OCI-LY1 (cell line): ENCODE measurements around the gene SNX5.

Source experiments
- H2AFZ ChIP-seq: fragments of 200-600 bp; sonication (generic), shearing (Covaris generic); 2 replicates; pipeline ENCODE4 v1.6.0; 2014; ENCODE audit warnings: antibody characterized with exemption, mild to moderate bottlenecking, low read length
- H3F3A ChIP-seq: fragments of 200-600 bp; sonication (generic), shearing (Covaris generic); 2 replicates; pipeline ENCODE4 v1.6.0; 2014; ENCODE audit warnings: mild to moderate bottlenecking, antibody characterized with exemption, low read length, moderate library complexity; ENCODE audit not compliant: insufficient read depth
- H3K27ac ChIP-seq: fragments of 200-600 bp; sonication (generic); 2 replicates; pipeline ENCODE4 v1.5.1; 2014; ENCODE audit warnings: low read length, mixed run types, mild to moderate bottlenecking, low read depth; ENCODE audit not compliant: poor library complexity, severe bottlenecking
- H3K27me3 ChIP-seq: fragments of 200-600 bp; sonication (generic); 2 replicates; pipeline ENCODE4 v1.6.0; 2014; ENCODE audit warnings: antibody characterized with exemption, mild to moderate bottlenecking, low read length, moderate library complexity; ENCODE audit not compliant: insufficient read depth
- H3K36me3 ChIP-seq: fragments of 200-600 bp; sonication (generic); 2 replicates; pipeline ENCODE4 v1.6.1; 2014; ENCODE audit warnings: mild to moderate bottlenecking, antibody characterized with exemption, low read length, moderate library complexity, mixed read lengths; ENCODE audit not compliant: insufficient read depth
- H3K4me1 ChIP-seq: fragments of 200-600 bp; sonication (generic); 2 replicates; pipeline ENCODE4 v1.5.1; 2014; ENCODE audit warnings: mild to moderate bottlenecking, low read length, moderate library complexity; ENCODE audit not compliant: insufficient read depth, severe bottlenecking
- H3K4me2 ChIP-seq: fragments of 200-600 bp; sonication (generic), shearing (Covaris generic); 2 replicates; pipeline ENCODE4 v1.6.1; 2014; ENCODE audit warnings: low read length
- H3K4me3 ChIP-seq: fragments of 200-600 bp; sonication (generic); 2 replicates; pipeline ENCODE4 v1.5.1; 2014; ENCODE audit warnings: low read length, low read depth, mild to moderate bottlenecking, mixed read lengths; ENCODE audit not compliant: poor library complexity, severe bottlenecking
- H3K79me2 ChIP-seq: fragments of 200-600 bp; shearing (Covaris generic); 2 replicates; pipeline ENCODE4 v1.6.1; 2016; ENCODE audit warnings: mixed run types, low read length, mixed read lengths; ENCODE audit not compliant: insufficient read depth
- H3K9ac ChIP-seq: fragments of 200-600 bp; sonication (generic), shearing (Covaris generic); 2 replicates; pipeline ENCODE4 v1.6.1; 2014; ENCODE audit warnings: mild to moderate bottlenecking, low read length, mixed read lengths
- H3K9me2 ChIP-seq: fragments of 200-600 bp; sonication (generic), shearing (Covaris generic); 2 replicates; pipeline ENCODE4 v1.6.1; 2014; ENCODE audit warnings: low read depth, mild to moderate bottlenecking, low read length, mixed read lengths
- H3K9me3 ChIP-seq: fragments of 200-600 bp; shearing (Covaris generic); 2 replicates; pipeline ENCODE4 v1.6.1; 2014; ENCODE audit warnings: low read length, mixed read lengths
- H4K20me1 ChIP-seq: fragments of 200-600 bp; sonication (generic), shearing (Covaris generic); 2 replicates; pipeline ENCODE4 v1.6.0; 2016; ENCODE audit warnings: mild to moderate bottlenecking, low read length; ENCODE audit not compliant: insufficient read depth
- EZH2 ChIP-seq: fragments of 200-600 bp; sonication (generic), shearing (Covaris generic); IDR thresholded peaks from 2 replicates; pipeline ENCODE4 v1.8.0; 2017; ENCODE audit warnings: borderline replicate concordance, mixed run types, mild to moderate bottlenecking, antibody characterized with exemption, low read length, moderate library complexity, mixed read lengths
- TF ChIP-seq, protein P1 (sequence below): fragments of 200-600 bp; sonication (generic), shearing (Covaris generic); IDR thresholded peaks from 2 replicates; pipeline ENCODE4 v1.5.1; 2017; ENCODE audit warnings: mild to moderate bottlenecking, antibody characterized with exemption, low read length, moderate library complexity, mixed read lengths

The SNX5 gene

DNA sequence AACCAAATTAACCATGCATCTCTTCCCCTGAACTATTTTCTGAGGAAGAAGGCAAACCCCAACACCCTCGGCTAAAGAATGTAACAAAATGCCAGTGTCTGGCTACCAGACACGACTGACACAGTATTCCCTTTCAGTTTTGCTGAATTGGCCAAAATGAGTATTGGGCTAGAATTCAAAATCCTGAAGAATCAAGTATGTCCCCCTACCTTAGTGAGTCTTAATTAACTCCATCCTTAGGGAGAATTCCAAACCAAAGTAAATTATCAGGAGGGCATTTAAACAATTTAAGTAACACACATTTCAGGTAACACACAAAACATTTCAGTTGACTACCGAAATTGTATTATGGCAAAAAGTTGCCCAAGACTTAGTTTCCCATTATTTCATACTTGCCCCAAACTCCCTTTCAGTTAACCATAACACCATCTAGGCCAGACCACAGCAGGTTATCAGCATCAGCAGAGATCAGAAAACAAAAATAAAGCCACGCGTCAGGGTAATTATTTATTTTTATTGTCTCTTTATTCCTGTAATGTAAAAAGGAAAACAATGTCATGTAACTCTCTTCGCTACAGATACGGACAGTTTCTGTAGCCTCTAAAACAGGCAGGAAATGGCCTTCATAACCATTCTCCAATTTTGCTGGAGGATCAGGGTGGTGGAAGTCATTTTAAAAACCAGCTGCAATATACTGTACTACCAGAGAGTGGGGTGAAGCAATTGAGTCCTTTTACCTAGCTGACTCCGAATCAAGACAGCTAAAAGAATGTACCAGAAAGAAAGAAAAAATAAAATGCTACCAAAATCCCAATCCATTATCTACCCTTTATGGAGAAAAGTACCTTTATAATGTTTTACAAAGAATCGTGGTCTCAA is 1.9 kb downstream of the SNX5 start:
- peaks cover 92% of the 10 kb centered on the region for H3K79me2 ChIP-seq
- H3K4me1 ChIP-seq = peaks cover 60% of the 10 kb centered on the region
- peak overlapping the region; percentile 100 for H3K9ac ChIP-seq
- peak overlapping the region; percentile 98 for H3K27ac ChIP-seq
- TF ChIP-seq, protein P1, sequence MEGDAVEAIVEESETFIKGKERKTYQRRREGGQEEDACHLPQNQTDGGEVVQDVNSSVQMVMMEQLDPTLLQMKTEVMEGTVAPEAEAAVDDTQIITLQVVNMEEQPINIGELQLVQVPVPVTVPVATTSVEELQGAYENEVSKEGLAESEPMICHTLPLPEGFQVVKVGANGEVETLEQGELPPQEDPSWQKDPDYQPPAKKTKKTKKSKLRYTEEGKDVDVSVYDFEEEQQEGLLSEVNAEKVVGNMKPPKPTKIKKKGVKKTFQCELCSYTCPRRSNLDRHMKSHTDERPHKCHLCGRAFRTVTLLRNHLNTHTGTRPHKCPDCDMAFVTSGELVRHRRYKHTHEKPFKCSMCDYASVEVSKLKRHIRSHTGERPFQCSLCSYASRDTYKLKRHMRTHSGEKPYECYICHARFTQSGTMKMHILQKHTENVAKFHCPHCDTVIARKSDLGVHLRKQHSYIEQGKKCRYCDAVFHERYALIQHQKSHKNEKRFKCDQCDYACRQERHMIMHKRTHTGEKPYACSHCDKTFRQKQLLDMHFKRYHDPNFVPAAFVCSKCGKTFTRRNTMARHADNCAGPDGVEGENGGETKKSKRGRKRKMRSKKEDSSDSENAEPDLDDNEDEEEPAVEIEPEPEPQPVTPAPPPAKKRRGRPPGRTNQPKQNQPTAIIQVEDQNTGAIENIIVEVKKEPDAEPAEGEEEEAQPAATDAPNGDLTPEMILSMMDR = peak; percentile 27; the same call in 1 of the 2 replicates
- TF ChIP-seq EZH2 = no peak
- H3K9me2 ChIP-seq = no peaks in the 10 kb centered on the region
- peaks cover 6% of the 10 kb centered on the region for H4K20me1 ChIP-seq
- no peaks in the 10 kb centered on the region for H3K27me3 ChIP-seq
- H3K36me3 ChIP-seq = peaks cover 83% of the 10 kb centered on the region
- 0 out of 2 replicates have a peak, but pooled peaks cover 3% of the 10 kb centered on the region for H3F3A ChIP-seq
- peak overlapping the region; percentile 98 for H3K4me3 ChIP-seq
- H3K4me2 ChIP-seq = peak overlapping the region; percentile 98
- no peak overlapping the region for H2AFZ ChIP-seq
- H3K9me3 ChIP-seq = no peaks in the 10 kb centered on the region

DNA sequence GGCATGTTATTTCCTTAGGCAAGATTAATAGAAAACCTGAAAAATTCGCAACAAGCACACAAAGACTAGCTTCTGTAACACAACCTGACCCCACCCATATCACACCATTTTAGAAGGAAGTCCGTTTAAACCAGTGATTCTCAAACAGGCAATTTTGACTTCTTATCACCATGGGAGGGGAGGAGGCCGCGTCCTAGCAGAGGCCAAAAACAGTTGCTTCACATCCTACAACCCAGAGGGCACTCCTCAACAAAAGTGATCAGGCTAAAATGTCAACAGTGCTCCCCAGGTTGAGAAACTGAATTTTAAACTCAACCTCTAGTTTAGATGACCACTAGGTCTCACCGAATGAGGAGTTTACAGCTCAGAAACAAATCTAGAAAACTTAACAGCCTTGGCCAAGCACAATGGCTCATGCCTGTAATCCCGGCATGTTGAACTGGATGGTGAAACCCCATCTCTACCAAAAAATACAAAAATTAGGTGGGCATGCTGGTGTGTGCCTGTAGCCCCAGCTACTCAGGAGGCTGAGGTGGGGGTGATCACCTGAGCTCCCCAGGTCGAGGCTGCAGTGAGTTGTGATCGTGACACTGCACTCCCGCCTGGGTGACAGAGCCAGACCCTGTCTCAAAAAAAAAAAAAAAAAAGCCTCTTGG is 3.4 kb downstream of the SNX5 start:
- H3K27me3 ChIP-seq = no peaks in the 10 kb centered on the region
- no peaks in the 10 kb centered on the region for H3F3A ChIP-seq
- peaks cover 6% of the 10 kb centered on the region for H4K20me1 ChIP-seq
- H3K9ac ChIP-seq = peak overlapping the region; percentile 100
- peak overlapping the region; percentile 98 for H3K4me3 ChIP-seq
- H3K36me3 ChIP-seq = peaks cover 83% of the 10 kb centered on the region
- peak overlapping the region; percentile 98 for H3K4me2 ChIP-seq
- H3K9me3 ChIP-seq = no peaks in the 10 kb centered on the region
- no peaks in the 10 kb centered on the region for H3K9me2 ChIP-seq
- TF ChIP-seq, protein P1 = no peak
- TF ChIP-seq EZH2 = no peak
- peaks cover 64% of the 10 kb centered on the region for H3K4me1 ChIP-seq
- peaks cover 92% of the 10 kb centered on the region for H3K79me2 ChIP-seq
- peak overlapping the region; percentile 98 for H3K27ac ChIP-seq
- H2AFZ ChIP-seq = no peak overlapping the region

DNA sequence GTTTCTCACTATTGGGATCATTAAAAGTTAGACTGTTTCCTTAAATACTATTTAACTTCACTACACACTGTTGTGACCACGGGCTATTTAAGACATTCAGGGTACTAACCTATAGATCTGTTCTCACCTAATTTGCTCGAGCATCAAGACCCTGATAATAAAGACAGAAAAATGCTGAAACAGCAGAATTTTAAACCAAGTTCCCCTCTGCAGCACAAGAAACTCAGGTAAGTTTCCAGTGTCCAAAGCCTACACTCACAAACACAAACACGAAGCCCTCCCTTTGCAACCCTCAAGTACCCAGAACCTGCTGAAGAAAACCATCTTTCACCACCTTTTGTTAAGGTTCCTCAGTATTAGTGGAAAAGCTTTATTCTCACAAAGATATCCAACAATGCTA is 4.0 kb downstream of the SNX5 start:
- no peaks in the 10 kb centered on the region for H3K27me3 ChIP-seq
- H3K79me2 ChIP-seq = peaks cover 92% of the 10 kb centered on the region
- peaks cover 85% of the 10 kb centered on the region for H3K36me3 ChIP-seq
- TF ChIP-seq, protein P1 = no peak
- TF ChIP-seq EZH2 = no peak
- peaks cover 6% of the 10 kb centered on the region for H4K20me1 ChIP-seq
- H3K9me2 ChIP-seq = no peaks in the 10 kb centered on the region
- H3K4me1 ChIP-seq = peaks cover 69% of the 10 kb centered on the region
- H3K27ac ChIP-seq = peak overlapping the region; percentile 98
- no peaks in the 10 kb centered on the region for H3F3A ChIP-seq
- peak overlapping the region; percentile 98 for H3K4me2 ChIP-seq
- peak overlapping the region; percentile 98 for H3K4me3 ChIP-seq
- peak overlapping the region; percentile 100 for H3K9ac ChIP-seq
- no peak overlapping the region for H2AFZ ChIP-seq
- H3K9me3 ChIP-seq = no peaks in the 10 kb centered on the region
